CD8-positive, alpha-beta memory T cell (primary cell): ENCODE measurements around the gene FHIT. TPM values are rescaled to one million over a fixed set of nuclear protein-coding genes. Genes with fewer than 3 reads are reported as not detected.
A peak's percentile ranks its signal among the peaks of the same experiment; 100 is the strongest.

Experiments used
- CTCF ChIA-PET: fragments of 350-600 bp; sonication (Branson Sonifier 250); formaldehyde crosslinking; loops from one replicate; lab custom pipeline; 2021; ENCODE audit warnings: antibody characterized with exemption; lab: Charles Lee
- POLR2A ChIA-PET: fragments of 350-600 bp; sonication (Branson Sonifier 250); formaldehyde crosslinking; loops from one replicate; lab custom pipeline; 2021; ENCODE audit warnings: antibody characterized with exemption; lab: Charles Lee
- DNase-seq, 5 donors: peaks; one replicate each; pipeline versions ENCODE4 v3.0.0 to v3.0.0-alpha.2; 2020 to 2022; ENCODE audit warnings: mixed read lengths in 1 of 5
- H3K27ac ChIP-seq: one replicate; pipeline ENCODE4 v1.7.0; 2013; ENCODE audit warnings: low read depth, mild to moderate bottlenecking, low read length, moderate library complexity
- H3K27me3 ChIP-seq: 2 replicates; pipeline ENCODE4 v1.7.0; 2013; ENCODE audit warnings: low read length, mild to moderate bottlenecking; ENCODE audit not compliant: insufficient read depth, poor library complexity, severe bottlenecking
- H3K36me3 ChIP-seq: 2 replicates; pipeline ENCODE4 v1.7.0; 2013; ENCODE audit warnings: mild to moderate bottlenecking, low read length, moderate library complexity; ENCODE audit not compliant: insufficient read depth
- H3K4me1 ChIP-seq: 2 replicates; pipeline ENCODE4 v1.7.0; 2013; ENCODE audit warnings: mild to moderate bottlenecking, low read length, moderate library complexity; ENCODE audit not compliant: insufficient read depth
- H3K4me3 ChIP-seq: 2 replicates; pipeline ENCODE4 v1.7.0; 2013; ENCODE audit warnings: mild to moderate bottlenecking, low read length
- H3K9me3 ChIP-seq: 2 replicates; pipeline ENCODE4 v1.7.0; 2013; ENCODE audit warnings: mild to moderate bottlenecking, low read length
- H3K27ac Mint-ChIP-seq, 8 donors: one replicate each; pipeline ENCODE4 v1.8.0; 2020 to 2021; ENCODE audit warnings: mixed read lengths in 8 of 8, mild to moderate bottlenecking in 6 of 8, inconsistent platforms in 3 of 8, moderate library complexity in 3 of 8
- H3K27me3 Mint-ChIP-seq, 2 donors: one replicate each; pipeline ENCODE4 v1.8.0; 2020 to 2021; ENCODE audit warnings: mixed read lengths in 2 of 2, mild to moderate bottlenecking in 1 of 2, moderate library complexity in 1 of 2
- H3K36me3 Mint-ChIP-seq, 3 donors: one replicate each; pipeline ENCODE4 v1.8.0; 2020 to 2021; ENCODE audit warnings: mixed read lengths in 3 of 3, inconsistent platforms in 1 of 3, mild to moderate bottlenecking in 1 of 3
- H3K4me1 Mint-ChIP-seq, 3 donors: one replicate each; pipeline ENCODE4 v1.8.0; 2020 to 2021; ENCODE audit warnings: mixed read lengths in 3 of 3, inconsistent platforms in 1 of 3, mild to moderate bottlenecking in 1 of 3
- H3K4me3 Mint-ChIP-seq, 7 donors: one replicate each; pipeline ENCODE4 v1.8.0; 2020 to 2021; ENCODE audit warnings: mixed read lengths in 7 of 7, mild to moderate bottlenecking in 6 of 7, moderate library complexity in 4 of 7, inconsistent platforms in 2 of 7
- H3K9me3 Mint-ChIP-seq, 5 donors: one replicate each; pipeline ENCODE4 v1.8.0; 2020 to 2022; ENCODE audit warnings: mixed read lengths in 5 of 5, mild to moderate bottlenecking in 3 of 5, moderate library complexity in 2 of 5, inconsistent platforms in 1 of 5
- polyA plus RNA-seq: library from polyadenylated mRNA; unstranded; fragments of 300-500 nt; fragmentation: Illumina TruSeq; gene quantifications from one replicate; pipeline ENCODE4 v1.2.3, GENCODE V29; 2021
- total RNA-seq, 2 experiments: library from RNA; stranded (reverse); gene quantifications; one replicate each; pipeline ENCODE4 v1.2.3, GENCODE V29; 2021

Gene FHIT
- total and polyA plus RNA-seq, 3 experiments from 2014 or later = 4.1 to 7.4 (median 4.2) TPM

DNA sequence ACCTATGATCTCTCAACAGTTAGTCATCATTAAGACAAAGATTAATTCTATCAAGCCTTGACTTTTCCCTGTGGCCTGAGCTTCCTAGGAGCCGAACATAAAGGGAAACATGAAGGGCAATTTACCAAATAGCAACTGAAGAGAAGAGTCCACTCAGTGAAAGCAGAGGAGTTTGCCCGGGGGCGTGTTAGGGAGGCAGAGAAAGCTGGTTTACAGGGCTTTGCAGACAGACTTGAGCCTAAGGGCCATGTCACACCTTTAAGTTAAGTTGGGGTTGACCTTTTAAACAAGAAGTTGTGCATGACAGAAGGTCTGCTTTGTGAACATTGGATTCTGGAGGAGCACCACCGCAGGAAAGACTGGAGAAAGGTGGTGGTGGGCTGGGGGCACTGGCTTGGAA, 1499.6 kb downstream of the FHIT start:
- Mint-ChIP-seq H3K9me3 (peaks cover 0 to 2% (median 0%) of the 10 kb centered on the region in 5 donors), H3K4me1 (peaks cover 12 to 20% (median 19%) of the 10 kb centered on the region in 3 donors), H3K4me3 (no peak overlapping the region), H3K27me3 (peaks cover 0 to 2% of the 10 kb centered on the region in 2 donors), H3K36me3 (no peaks in the 10 kb centered on the region), H3K27ac (peak overlapping the region in 1 of 8 donors; percentile 15)
- Histone ChIP-seq H3K4me3 (no peak overlapping the region), H3K27ac (no peak overlapping the region), H3K4me1 (peaks cover 16% of the 10 kb centered on the region), H3K9me3 (no peaks in the 10 kb centered on the region), H3K36me3 (peaks cover 3% of the 10 kb centered on the region), H3K27me3 (no peaks in the 10 kb centered on the region)
- DNase-seq = no peak
- CTCF ChIA-PET = no interaction called here
- POLR2A ChIA-PET = no interaction called here

- H3K9me3 ChIP-seq = no peaks in the 10 kb centered on the region
- Mint-ChIP-seq H3K9me3 (peaks cover 0 to 3% (median 0%) of the 10 kb centered on the region in 5 donors), H3K27me3 (no peaks in the 10 kb centered on the region), H3K27ac (no peak overlapping the region), H3K4me1 (peaks cover 12 to 20% (median 19%) of the 10 kb centered on the region in 3 donors), H3K4me3 (no peak overlapping the region), H3K36me3 (no peaks in the 10 kb centered on the region)
- H3K4me3 ChIP-seq = no peak overlapping the region
- DNase-seq = no peak
- ChIA-PET POLR2A (no interaction called here), CTCF (no interaction called here)
- no peaks in the 10 kb centered on the region for H3K27me3 ChIP-seq
- H3K4me1 ChIP-seq = peaks cover 16% of the 10 kb centered on the region
- H3K27ac ChIP-seq = no peak overlapping the region
- peaks cover 3% of the 10 kb centered on the region for H3K36me3 ChIP-seq
Observed at GRCh38 chr3:59750391-59750790, 1500.9 kb downstream of the FHIT start.

DNA sequence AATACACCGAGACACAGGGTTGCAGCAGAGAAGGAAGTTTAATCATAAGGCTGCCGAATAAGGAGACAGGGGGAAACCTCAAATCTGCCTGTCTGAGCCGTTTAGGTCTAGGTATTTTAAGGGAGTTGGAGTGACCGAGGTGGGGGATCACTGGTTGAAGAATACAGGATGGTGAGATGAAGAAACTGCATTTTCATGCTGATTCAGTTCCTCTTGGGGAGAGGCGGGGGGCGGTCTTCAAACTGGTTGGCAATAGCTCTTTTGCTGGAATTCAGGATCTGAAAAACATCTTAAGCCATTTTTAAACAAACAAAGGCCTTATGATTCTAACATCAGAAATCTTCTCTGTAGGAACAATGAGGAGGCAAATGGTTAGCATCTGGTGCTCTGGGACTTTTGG, 1502.0 kb downstream of the FHIT start:
- no peak overlapping the region for H3K4me3 ChIP-seq
- no peaks in the 10 kb centered on the region for H3K27me3 Mint-ChIP-seq
- ChIA-PET CTCF (no interaction called here), POLR2A (no interaction called here)
- H3K9me3 ChIP-seq = no peaks in the 10 kb centered on the region
- H3K27ac ChIP-seq = no peak overlapping the region
- H3K4me1 ChIP-seq = peaks cover 15% of the 10 kb centered on the region
- peaks cover 0 to 3% (median 0%) of the 10 kb centered on the region in 5 donors for H3K9me3 Mint-ChIP-seq
- no peaks in the 10 kb centered on the region for H3K27me3 ChIP-seq
- DNase-seq = no peak
- peaks cover 12 to 19% (median 18%) of the 10 kb centered on the region in 3 donors for H3K4me1 Mint-ChIP-seq
- no peak overlapping the region for H3K4me3 Mint-ChIP-seq
- peaks cover 3% of the 10 kb centered on the region for H3K36me3 ChIP-seq
- H3K27ac Mint-ChIP-seq = no peak overlapping the region
- H3K36me3 Mint-ChIP-seq = peaks cover 0 to 4% (median 0%) of the 10 kb centered on the region in 3 donors

DNA sequence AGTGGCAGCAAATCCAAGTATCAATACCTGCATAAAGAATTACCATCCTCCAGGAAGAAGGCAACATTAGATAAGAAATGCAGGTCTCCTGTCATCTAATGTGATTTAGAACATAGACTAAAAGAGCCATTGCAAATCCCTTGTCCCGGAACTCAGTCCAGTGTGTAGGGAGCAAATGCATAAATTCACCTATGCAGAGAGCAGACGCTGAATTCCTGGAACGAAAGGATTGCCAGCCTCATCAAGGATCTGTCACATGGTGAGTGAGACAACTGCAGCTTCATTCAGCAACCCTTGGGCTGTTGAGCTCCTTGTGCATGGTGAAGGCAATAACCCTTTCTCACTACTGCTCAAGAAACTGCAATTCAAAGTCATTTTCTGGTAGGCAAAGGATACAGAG, 1504.7 kb downstream of the FHIT start:
- no peak overlapping the region for H3K4me3 ChIP-seq

GRCh38 chr3:59737241-59737640, 1514.0 kb downstream of the FHIT start:
- Histone ChIP-seq H3K27me3 (no peaks in the 10 kb centered on the region), H3K36me3 (no peaks in the 10 kb centered on the region), H3K9me3 (no peaks in the 10 kb centered on the region), H3K4me1 (peaks cover 12% of the 10 kb centered on the region), H3K4me3 (no peak overlapping the region), H3K27ac (no peak overlapping the region)
- Mint-ChIP-seq H3K36me3 (peaks cover 0 to 7% (median 0%) of the 10 kb centered on the region in 3 donors), H3K27me3 (peaks cover 3 to 9% of the 10 kb centered on the region in 2 donors), H3K9me3 (no peaks in the 10 kb centered on the region), H3K4me1 (peaks cover 1 to 19% (median 10%) of the 10 kb centered on the region in 3 donors), H3K4me3 (no peak overlapping the region), H3K27ac (no peak overlapping the region)
- POLR2A ChIA-PET = no interaction called here
- DNase-seq = no peak
- CTCF ChIA-PET = no interaction called here

More for the DNA sequence above, 1504.7 kb downstream of the FHIT start:
- Mint-ChIP-seq H3K4me3 (no peak overlapping the region), H3K27ac (no peak overlapping the region), H3K4me1 (no peaks in the 10 kb centered on the region), H3K36me3 (peaks cover 0 to 5% (median 4%) of the 10 kb centered on the region in 3 donors), H3K9me3 (peaks cover 0 to 3% (median 0%) of the 10 kb centered on the region in 5 donors), H3K27me3 (peaks cover 4 to 15% of the 10 kb centered on the region in 2 donors)
- no peaks in the 10 kb centered on the region for H3K4me1 ChIP-seq
- H3K36me3 ChIP-seq = peaks cover 3% of the 10 kb centered on the region
- DNase-seq = no peak
- H3K27ac ChIP-seq = no peak overlapping the region
- no peaks in the 10 kb centered on the region for H3K27me3 ChIP-seq
- ChIA-PET CTCF (no interaction called here), POLR2A (no interaction called here)
- no peaks in the 10 kb centered on the region for H3K9me3 ChIP-seq

GRCh38 chr3:59734061-59734460, 1517.2 kb downstream of the FHIT start:
- H3K36me3 Mint-ChIP-seq = peaks cover 0 to 6% (median 0%) of the 10 kb centered on the region in 3 donors
- CTCF ChIA-PET = no interaction called here
- POLR2A ChIA-PET = no interaction called here
- DNase-seq = no peak
- H3K27ac Mint-ChIP-seq = no peak overlapping the region
- H3K4me3 Mint-ChIP-seq = no peak overlapping the region
- H3K9me3 Mint-ChIP-seq = no peaks in the 10 kb centered on the region
- Histone ChIP-seq H3K27me3 (no peaks in the 10 kb centered on the region), H3K4me1 (peaks cover 21% of the 10 kb centered on the region), H3K36me3 (no peaks in the 10 kb centered on the region), H3K4me3 (no peak overlapping the region), H3K27ac (no peak overlapping the region), H3K9me3 (no peaks in the 10 kb centered on the region)
- H3K4me1 Mint-ChIP-seq = peaks cover 6 to 29% (median 19%) of the 10 kb centered on the region in 3 donors
- H3K27me3 Mint-ChIP-seq = peaks cover 0 to 7% of the 10 kb centered on the region in 2 donors

DNA sequence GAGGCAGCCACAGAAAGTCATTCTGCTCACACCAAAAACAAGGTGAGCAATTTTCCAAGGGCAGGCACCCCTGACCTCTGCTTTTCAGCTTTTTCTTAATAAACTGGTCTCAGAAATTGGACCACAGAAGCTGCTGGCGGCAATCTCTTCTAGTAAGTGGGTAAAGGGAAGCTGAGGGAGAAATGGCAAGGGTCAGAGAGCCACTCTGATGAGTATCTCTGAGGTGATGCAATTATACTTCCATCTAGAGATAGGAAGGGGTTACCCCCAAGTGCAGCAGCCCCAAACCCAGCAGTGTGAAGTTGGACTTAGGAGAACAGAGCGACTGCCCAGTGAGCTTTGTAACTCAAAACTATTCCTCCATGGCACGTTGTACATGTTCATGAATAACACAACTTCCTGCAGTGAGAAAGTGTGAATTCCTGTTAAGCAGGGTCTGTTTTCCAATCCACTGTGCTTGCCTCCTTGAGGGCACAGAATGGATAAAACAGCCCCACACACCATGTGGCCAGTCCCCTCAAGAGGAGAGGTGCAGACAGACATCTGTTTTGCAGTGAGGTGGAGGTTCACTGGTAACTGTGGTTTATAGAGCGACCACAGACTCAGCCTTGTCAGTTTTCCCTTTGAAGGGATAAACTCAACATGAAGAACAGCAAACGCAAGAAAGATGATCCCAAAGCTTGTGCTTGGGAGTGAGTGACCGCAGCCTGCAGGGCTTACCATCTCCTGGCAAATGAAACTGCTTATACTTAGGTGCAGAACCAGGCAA, 1518.0 kb downstream of the FHIT start:
- no peak for DNase-seq

GRCh38 chr3:59731943-59732342, 1519.3 kb downstream of the FHIT start:
- peaks cover 0 to 6% (median 0%) of the 10 kb centered on the region in 3 donors for H3K36me3 Mint-ChIP-seq
- peaks cover 6 to 29% (median 19%) of the 10 kb centered on the region in 3 donors for H3K4me1 Mint-ChIP-seq
- Histone ChIP-seq H3K27ac (no peak overlapping the region), H3K27me3 (no peaks in the 10 kb centered on the region), H3K9me3 (no peaks in the 10 kb centered on the region), H3K36me3 (no peaks in the 10 kb centered on the region), H3K4me3 (no peak overlapping the region), H3K4me1 (peaks cover 21% of the 10 kb centered on the region)
- no peak for DNase-seq
- ChIA-PET CTCF (no interaction called here), POLR2A (no interaction called here)
- peaks cover 0 to 7% of the 10 kb centered on the region in 2 donors for H3K27me3 Mint-ChIP-seq
- no peaks in the 10 kb centered on the region for H3K9me3 Mint-ChIP-seq
- H3K27ac Mint-ChIP-seq = peak overlapping the region in 2 of 8 donors; percentile 40 to 88
- peak overlapping the region in 1 of 7 donors; percentile 23 for H3K4me3 Mint-ChIP-seq

More for the DNA sequence above, 1518.0 kb downstream of the FHIT start:
- H3K9me3 Mint-ChIP-seq = no peaks in the 10 kb centered on the region
- Histone ChIP-seq H3K27me3 (no peaks in the 10 kb centered on the region), H3K36me3 (no peaks in the 10 kb centered on the region), H3K4me1 (peaks cover 21% of the 10 kb centered on the region), H3K27ac (no peak overlapping the region), H3K9me3 (no peaks in the 10 kb centered on the region), H3K4me3 (no peak overlapping the region)
- peaks cover 6 to 29% (median 19%) of the 10 kb centered on the region in 3 donors for H3K4me1 Mint-ChIP-seq
- H3K27ac Mint-ChIP-seq = no peak overlapping the region
- ChIA-PET POLR2A (no interaction called here), CTCF (no interaction called here)
- no peak overlapping the region for H3K4me3 Mint-ChIP-seq
- peaks cover 0 to 7% of the 10 kb centered on the region in 2 donors for H3K27me3 Mint-ChIP-seq
- peaks cover 0 to 6% (median 0%) of the 10 kb centered on the region in 3 donors for H3K36me3 Mint-ChIP-seq
